H1 (cell line): Measurements from ENCODE around the gene HELQ. TPM values are rescaled to one million over a fixed set of nuclear protein-coding genes. Genes with fewer than 3 reads are reported as not detected.

Source experiments
- CTCF ChIA-PET: fragments of 300-600 bp; sonication (Branson Sonifier 250); formaldehyde crosslinking; loops from one replicate; lab custom pipeline; 2021; ENCODE audit not compliant: partially characterized antibody; lab: Charles Lee
- POLR2A ChIA-PET: fragments of 300-600 bp; sonication (Branson Sonifier 250); formaldehyde crosslinking; loops from one replicate; lab custom pipeline; 2021; ENCODE audit warnings: inconsistent platforms; ENCODE audit not compliant: partially characterized antibody; lab: Charles Lee
- DNase-seq, 2 experiments: peaks; one replicate each; pipeline versions ENCODE4 v3.0.0 to v3.0.0-alpha.2; 2010 to 2022; ENCODE audit warnings: low spot score in 2 of 2, low read depth in 1 of 2, mixed read lengths in 1 of 2
- FAIRE-seq: peaks from 2 replicates; lab custom pipeline; 2011; peaks lifted over from hg19 to GRCh38; lab: Jason Lieb, UNC
- H2AFZ ChIP-seq: 2 replicates; pipeline ENCODE4 v1.8.1; 2012; ENCODE audit warnings: low read length, inconsistent platforms
- H2AK5ac ChIP-seq: 2 replicates; pipeline ENCODE4 v1.6.1; 2013; ENCODE audit warnings: low read depth, low read length
- H2BK120ac ChIP-seq: replicated peaks from 2 replicates; pipeline ENCODE3; 2013; ENCODE audit warnings: low read depth, low read length, inconsistent platforms
- H2BK12ac ChIP-seq: 2 replicates; pipeline ENCODE4 v1.6.1; 2013; ENCODE audit warnings: low read depth, low read length
- H2BK15ac ChIP-seq: 2 replicates; pipeline ENCODE4 v1.6.1; 2013; ENCODE audit warnings: low read length
- H2BK20ac ChIP-seq: 2 replicates; pipeline ENCODE4 v1.6.1; 2013; ENCODE audit warnings: low read length
- H2BK5ac ChIP-seq: 2 replicates; pipeline ENCODE4 v1.6.1; 2013; ENCODE audit warnings: low read depth, low read length
- H3K14ac ChIP-seq: 2 replicates; pipeline ENCODE4 v1.6.1; 2013; ENCODE audit warnings: inconsistent platforms; ENCODE audit not compliant: insufficient read length
- H3K18ac ChIP-seq: 2 replicates; pipeline ENCODE4 v1.6.1; 2013; ENCODE audit warnings: low read length; ENCODE audit errors: extremely low read depth
- H3K23ac ChIP-seq: 2 replicates; pipeline ENCODE4 v1.6.1; 2013; ENCODE audit warnings: inconsistent platforms; ENCODE audit not compliant: insufficient read length
- H3K23me2 ChIP-seq: 2 replicates; pipeline ENCODE4 v1.6.1; 2013; ENCODE audit warnings: low read depth, low read length
- H3K27ac ChIP-seq: 2 replicates; pipeline ENCODE4 v1.6.1; 2011; ENCODE audit warnings: low read depth, low read length, inconsistent platforms
- H3K27me3 ChIP-seq, 4 experiments: replicated peaks in 1 of 4; 1 replicate in 1 of 4; 2 replicates in 3 of 4; pipeline versions ENCODE4 v1.6.1 to v1.8.1; 2011 to 2013; ENCODE audit warnings: low read length in 3 of 4, mild to moderate bottlenecking in 3 of 4, inconsistent platforms in 2 of 4, mixed read lengths in 2 of 4, moderate library complexity in 1 of 4; ENCODE audit not compliant: control insufficient read depth in 3 of 4, insufficient read depth in 3 of 4; ENCODE audit errors: extremely low read depth in 1 of 4
- H3K36me3 ChIP-seq, 4 experiments: 2 replicates each; pipeline versions ENCODE4 v1.6.1 to v1.8.1; 2011 to 2013; ENCODE audit warnings: mild to moderate bottlenecking in 4 of 4, low read length in 3 of 4, moderate library complexity in 2 of 4, control low read depth in 1 of 4, inconsistent platforms in 1 of 4; ENCODE audit not compliant: insufficient read depth in 4 of 4, control insufficient read depth in 2 of 4
- H3K4ac ChIP-seq: replicated peaks from 2 replicates; pipeline ENCODE3; 2013; ENCODE audit warnings: low read length, low read depth, mixed read lengths, inconsistent platforms; ENCODE audit not compliant: insufficient read length
- H3K4me1 ChIP-seq, 4 experiments: replicated peaks in 1 of 4; 1 replicate in 1 of 4; 2 replicates in 3 of 4; pipeline versions ENCODE4 v1.6.1 to v1.8.1; 2011 to 2013; ENCODE audit warnings: low read length in 3 of 4, inconsistent platforms in 2 of 4, mixed read lengths in 1 of 4; ENCODE audit not compliant: insufficient read depth in 4 of 4, control insufficient read depth in 3 of 4
- H3K4me2 ChIP-seq, 2 experiments: 2 replicates each; pipeline versions ENCODE4 v1.6.1 to v1.8.1; 2011 to 2013; ENCODE audit warnings: low read depth in 2 of 2, low read length in 2 of 2, control low read depth in 1 of 2, inconsistent platforms in 1 of 2, mild to moderate bottlenecking in 1 of 2; ENCODE audit not compliant: insufficient read depth in 1 of 2
- H3K4me3 ChIP-seq, 4 experiments: fragments of 200-600, 300-600 bp in 1 of 4; sonication (generic), shearing (Covaris generic), sonication (Bioruptor Twin) in 1 of 4; 2 replicates each; pipeline versions ENCODE4 v1.5.1 to v1.8.1; 2011 to 2016; ENCODE audit warnings: low read length in 4 of 4, low read depth in 3 of 4, control low read depth in 2 of 4, inconsistent platforms in 2 of 4, mild to moderate bottlenecking in 2 of 4, mixed read lengths in 1 of 4, moderate library complexity in 1 of 4; ENCODE audit not compliant: insufficient read depth in 2 of 4; ENCODE audit errors: extremely low read depth in 1 of 4
- H3K56ac ChIP-seq: replicated peaks from 2 replicates; pipeline ENCODE3; 2013; ENCODE audit warnings: low read depth, mild to moderate bottlenecking, mixed read lengths, low read length, inconsistent platforms; ENCODE audit not compliant: insufficient read length
- H3K79me1 ChIP-seq: 2 replicates; pipeline ENCODE4 v1.6.1; 2013; ENCODE audit warnings: low read depth, low read length, control low read depth
- H3K79me2 ChIP-seq, 2 experiments: 2 replicates each; pipeline versions ENCODE4 v1.6.1 to v1.8.1; 2012 to 2013; ENCODE audit warnings: low read length in 2 of 2, mild to moderate bottlenecking in 2 of 2, inconsistent platforms in 1 of 2; ENCODE audit not compliant: insufficient read depth in 2 of 2, control insufficient read depth in 1 of 2
- H3K9ac ChIP-seq, 4 experiments: replicated peaks in 1 of 4; 1 replicate in 1 of 4; 2 replicates in 3 of 4; pipeline versions ENCODE4 v1.6.1 to v1.8.1; 2011 to 2013; ENCODE audit warnings: low read depth in 3 of 4, low read length in 3 of 4, control low read depth in 2 of 4, mild to moderate bottlenecking in 2 of 4, moderate library complexity in 2 of 4, inconsistent platforms in 1 of 4; ENCODE audit errors: extremely low read depth in 1 of 4
- H3K9me3 ChIP-seq, 2 experiments: 2 replicates each; pipeline versions ENCODE4 v1.6.1 to v1.8.1; 2012 to 2013; ENCODE audit warnings: mild to moderate bottlenecking in 2 of 2, moderate library complexity in 2 of 2, control low read depth in 1 of 2, inconsistent platforms in 1 of 2, low read depth in 1 of 2, low read length in 1 of 2, mixed read lengths in 1 of 2; ENCODE audit not compliant: insufficient read depth in 2 of 2
- H4K20me1 ChIP-seq, 2 experiments: replicated peaks in 1 of 2; 2 replicates each; pipeline versions ENCODE3 to v1.8.1; 2011 to 2013; ENCODE audit warnings: inconsistent platforms in 2 of 2, low read length in 2 of 2, mild to moderate bottlenecking in 1 of 2; ENCODE audit not compliant: insufficient read depth in 2 of 2, control insufficient read depth in 1 of 2
- H4K5ac ChIP-seq: 2 replicates; pipeline ENCODE4 v1.6.1; 2013; ENCODE audit warnings: low read length, low read depth, mixed read lengths, inconsistent platforms; ENCODE audit not compliant: insufficient read length
- H4K8ac ChIP-seq: 2 replicates; pipeline ENCODE4 v1.8.0; 2013; ENCODE audit warnings: mild to moderate bottlenecking, moderate library complexity, low read length, inconsistent platforms; ENCODE audit not compliant: insufficient read depth; ENCODE audit errors: extremely low read depth
- H4K91ac ChIP-seq: replicated peaks from 2 replicates; pipeline ENCODE3; 2013; ENCODE audit warnings: low read length, mixed read lengths, inconsistent platforms; ENCODE audit not compliant: insufficient read length
- CBX5 ChIP-seq: fragments of 300-800, 300-1000 bp; sonication (generic); IDR thresholded peaks from 2 replicates; pipeline ENCODE4 v1.7.1; 2016; ENCODE audit warnings: antibody characterized with exemption, low read length, low read depth
- EGR1 ChIP-seq: IDR thresholded peaks from 2 replicates; pipeline ENCODE4 v1.6.1; 2011; ENCODE audit warnings: low read depth, low read length, borderline replicate concordance
- SIX5 ChIP-seq: IDR thresholded peaks from 2 replicates; pipeline ENCODE4 v1.6.1; 2011; ENCODE audit warnings: mild to moderate bottlenecking, low read depth, low read length
- SP1 ChIP-seq: IDR thresholded peaks from 2 replicates; pipeline ENCODE4 v1.6.1; 2011; ENCODE audit warnings: low read depth, low read length
- TAF7 ChIP-seq: optimal IDR thresholded peaks from 2 replicates; pipeline ENCODE3; 2011; ENCODE audit warnings: low read depth, mild to moderate bottlenecking, inconsistent platforms, low read length, moderate library complexity, borderline replicate concordance
- WGBS, 2 experiments: shearing (Covaris generic) in 1 of 2; methylation state at CpG; one replicate each; pipeline versions ENCODE4 v1.1.6 to v1.1.7; 2013 to 2015; ENCODE audit warnings: low lambda C conversion rate in 2 of 2, mixed read lengths in 2 of 2, inconsistent platforms in 1 of 2, low coverage in 1 of 2, missing lambda C conversion rate in 1 of 2; ENCODE audit not compliant: insufficient replicate concordance in 2 of 2, insufficient coverage in 1 of 2, insufficient read length in 1 of 2; ENCODE audit errors: extremely low coverage in 1 of 2, missing lambda C conversion rate in 1 of 2; 5-methylcytosine and 5-hydroxymethylcytosine counted together
- polyA plus RNA-seq, 7 experiments: library from polyadenylated mRNA; depleted of rRNA in 3 of 7; stranded (reverse) in 5 of 7; unstranded in 2 of 7; fragments of >200 nt in 5 of 7; fragments of 200-250 nt in 2 of 7; gene quantifications; 1 replicate in 5 of 7; 2 replicates in 1 of 7; 4 replicates in 1 of 7; pipeline versions ENCODE4 v1.2.1 to v1.2.3, GENCODE V29; 2011 to 2013; ENCODE audit warnings: missing spikeins in 2 of 7, mixed read lengths in 2 of 7
- total RNA-seq: library from RNA; stranded (reverse); fragmentation: NEBNext Ultra II Directional; extraction: Animal tissue kit (Norgen Biotek cat#: 25700); gene quantifications from 2 replicates; pipeline ENCODE4 v1.2.1, GENCODE V29; 2021

HELQ gene
- total and polyA plus RNA-seq, 2 of the 8 experiments (the other 6 are each of a cell fraction or from before 2014, with no cell fraction given), result 4.7 to 9.0 TPM

GRCh38 chr4:83405844-83406816 is 49.5 kb downstream of the HELQ start:
- CTCF ChIA-PET, result no interaction called here
- POLR2A ChIA-PET, result interaction anchor here (0.6 kb wide), 2 partner anchors 449 to 898 kb away, joined by 3 read pairs; no protein-coding TSS in a partner anchor
- no peak overlapping the region for H3K9ac ChIP-seq

More at GRCh38 chr4:83405844-83406816, 49.5 kb downstream of the HELQ start:
- H4K20me1 ChIP-seq, result no peaks in the 10 kb centered on the region
- H3K79me1 ChIP-seq, result no peaks in the 10 kb centered on the region
- no peak overlapping the region for H4K8ac ChIP-seq
- no peak overlapping the region for H2AK5ac ChIP-seq
- H2BK5ac ChIP-seq, result no peak overlapping the region
- H3K36me3 ChIP-seq, result no peaks in the 10 kb centered on the region
- no peak overlapping the region for H3K4me2 ChIP-seq
- no peaks in the 10 kb centered on the region for H3K79me2 ChIP-seq
- H2BK15ac ChIP-seq, result no peak overlapping the region
- no peak overlapping the region for H3K27ac ChIP-seq
- H2AFZ ChIP-seq, result no peak overlapping the region
- no peak overlapping the region for H4K91ac ChIP-seq
- no peak overlapping the region for H3K4ac ChIP-seq
- no peak overlapping the region for H3K18ac ChIP-seq
- H3K14ac ChIP-seq, result no peak overlapping the region
- FAIRE-seq, result no peak
- H3K27me3 ChIP-seq, result no peaks in the 10 kb centered on the region
- no peaks in the 10 kb centered on the region for H3K23me2 ChIP-seq
- H3K9me3 ChIP-seq, result no peaks in the 10 kb centered on the region
- H3K4me1 ChIP-seq, result no peaks in the 10 kb centered on the region
- no peak overlapping the region for H2BK12ac ChIP-seq
- WGBS, 2 experiments, result 96% methylated on average over 5 of the region's 5 CpGs; no CpG with 5 or more reads in 1 of the 2 experiments
- DNase-seq, result no peak
- H3K56ac ChIP-seq, result no peak overlapping the region
- no peak overlapping the region for H3K4me3 ChIP-seq
- H4K5ac ChIP-seq, result no peak overlapping the region
- no peak overlapping the region for H2BK120ac ChIP-seq
- TF ChIP-seq TAF7 (no peak), SIX5 (no peak), EGR1 (no peak), SP1 (no peak), CBX5 (no peak)
- no peak overlapping the region for H2BK20ac ChIP-seq
- H3K23ac ChIP-seq, result no peak overlapping the region
